Stomach smooth muscle (tissue), 2 donors: ENCODE results near the gene FILIP1.
"Not testable (repeated sequence)": the region's sequence is repeated elsewhere in the genome, so short reads cannot be mapped to it uniquely, and the experiment has no call there.

Source experiments
- H3K27ac ChIP-seq: one replicate; pipeline ENCODE4 v1.7.0; 2013; ENCODE audit warnings: mild to moderate bottlenecking, low read length, inconsistent platforms
- H3K27me3 ChIP-seq, 2 donors: one replicate each; pipeline ENCODE4 v1.7.0; 2013; ENCODE audit warnings: low read length in 2 of 2; ENCODE audit not compliant: insufficient read depth in 2 of 2, control insufficient read depth in 1 of 2
- H3K36me3 ChIP-seq, 2 donors: one replicate each; pipeline ENCODE4 v1.7.0; 2013; ENCODE audit warnings: low read length in 2 of 2; ENCODE audit not compliant: control insufficient read depth in 2 of 2, insufficient read depth in 2 of 2
- H3K4me1 ChIP-seq: one replicate; pipeline ENCODE4 v1.7.0; 2013; ENCODE audit warnings: low read length; ENCODE audit not compliant: control insufficient read depth, insufficient read depth
- H3K4me3 ChIP-seq, 2 donors: one replicate each; pipeline ENCODE4 v1.7.0; 2013; ENCODE audit warnings: low read length in 2 of 2
- H3K9ac ChIP-seq, 2 donors: one replicate each; pipeline ENCODE4 v1.7.0; 2013; ENCODE audit warnings: low read length in 2 of 2, mild to moderate bottlenecking in 1 of 2
- H3K9me3 ChIP-seq, 2 donors: one replicate each; pipeline ENCODE4 v1.7.0; 2013; ENCODE audit warnings: low read length in 2 of 2; ENCODE audit not compliant: control insufficient read depth in 2 of 2
- donor health status: healthy.
- donor health status: Pancreatic carcinoma.

Gene FILIP1

DNA sequence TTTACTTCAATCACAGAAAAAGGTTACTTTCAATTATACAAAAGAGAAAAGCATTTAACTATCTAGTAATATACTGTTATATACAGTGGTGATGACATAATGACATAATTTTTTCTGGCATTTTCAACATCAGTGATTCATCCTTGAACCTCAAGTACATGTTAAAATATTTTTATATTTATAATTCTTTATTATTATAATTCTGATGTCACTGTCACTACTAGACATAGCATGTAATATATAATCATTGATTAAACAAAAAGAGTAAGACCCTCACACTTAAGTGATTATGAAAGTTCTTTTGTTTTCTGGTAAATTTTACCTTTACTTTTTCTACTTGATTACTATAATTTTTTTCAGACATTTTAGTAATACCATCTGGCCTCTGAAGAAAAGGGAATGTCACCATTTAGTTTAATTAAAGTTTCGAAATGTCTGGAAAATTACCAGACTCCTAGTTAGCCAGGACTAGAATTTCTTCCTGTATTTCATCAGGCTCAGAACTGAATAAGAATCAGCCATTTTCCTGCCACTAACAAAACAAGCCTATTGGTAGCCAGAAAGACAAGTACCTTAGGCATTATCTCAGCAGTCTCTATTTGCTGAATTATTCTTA, 71.5 kb downstream of the FILIP1 start:
- Histone ChIP-seq H3K4me3 (no peak overlapping the region), H3K9ac (no peak overlapping the region), H3K27me3 (no peaks in the 10 kb centered on the region), H3K27ac (no peak overlapping the region), H3K36me3 (no peaks in the 10 kb centered on the region), H3K9me3 (no peaks in the 10 kb centered on the region), H3K4me1 (no peaks in the 10 kb centered on the region)

- Histone ChIP-seq H3K36me3 (no peaks in the 10 kb centered on the region), H3K4me1 (no peaks in the 10 kb centered on the region), H3K27me3 (no peaks in the 10 kb centered on the region), H3K27ac (no peak overlapping the region), H3K4me3 (no peak overlapping the region), H3K9me3 (no peaks in the 10 kb centered on the region), H3K9ac (no peak overlapping the region)
Observed at GRCh38 chr6:75421316-75422023, 72.1 kb downstream of the FILIP1 start.

DNA sequence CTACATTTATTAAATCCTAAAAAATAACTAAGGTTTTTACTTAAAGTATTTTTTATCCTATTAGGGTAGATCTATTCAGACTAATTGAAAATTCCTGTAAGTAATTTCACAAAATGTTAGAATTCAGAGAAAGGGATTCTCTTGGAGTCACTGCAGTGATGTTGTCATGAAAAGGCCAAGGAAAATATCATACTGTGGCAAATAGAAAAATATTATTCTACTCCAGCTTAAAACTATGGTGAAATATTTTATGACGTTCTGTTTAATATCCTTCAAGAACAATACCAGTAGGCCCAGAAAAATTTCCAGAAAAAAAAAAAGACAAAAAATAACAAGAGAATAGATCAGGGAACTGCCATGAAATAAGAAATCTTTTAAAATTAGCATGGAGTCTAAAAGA, 73.6 kb downstream of the FILIP1 start:
- Histone ChIP-seq H3K4me3 (no peak overlapping the region), H3K9ac (no peak overlapping the region), H3K4me1 (no peaks in the 10 kb centered on the region), H3K27ac (no peak overlapping the region), H3K36me3 (no peaks in the 10 kb centered on the region), H3K27me3 (no peaks in the 10 kb centered on the region), H3K9me3 (no peaks in the 10 kb centered on the region)

DNA sequence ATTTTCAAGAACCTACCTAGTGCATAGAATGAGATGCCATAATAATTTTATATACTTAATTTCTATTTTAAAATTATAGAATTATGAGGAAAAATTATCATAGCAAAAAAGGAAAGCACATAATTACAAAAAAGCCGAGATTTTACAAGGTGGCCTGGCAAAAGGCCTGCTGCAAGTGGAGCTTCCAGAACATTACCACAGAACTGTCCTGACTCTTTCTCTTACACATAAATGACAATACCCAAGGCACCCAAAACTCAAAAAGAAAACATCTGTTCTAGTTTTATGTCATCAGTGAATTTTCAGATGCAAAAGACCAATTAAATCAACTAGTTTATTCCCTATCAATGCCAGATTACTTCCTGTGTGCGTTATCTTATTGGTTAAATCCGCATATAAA, 74.2 kb downstream of the FILIP1 start:
- no peaks in the 10 kb centered on the region for H3K4me1 ChIP-seq
- H3K27me3 ChIP-seq = no peaks in the 10 kb centered on the region
- peaks cover 0 to 2% of the 10 kb centered on the region in 2 donors for H3K36me3 ChIP-seq
- H3K27ac ChIP-seq = no peak overlapping the region
- no peak overlapping the region for H3K4me3 ChIP-seq
- no peak overlapping the region for H3K9ac ChIP-seq
- no peaks in the 10 kb centered on the region for H3K9me3 ChIP-seq

GRCh38 chr6:75418233-75418632, 75.4 kb downstream of the FILIP1 start:
- Histone ChIP-seq H3K27ac (no peak overlapping the region), H3K9me3 (no peaks in the 10 kb centered on the region), H3K36me3 (peaks cover 0 to 3% of the 10 kb centered on the region in 2 donors), H3K27me3 (no peaks in the 10 kb centered on the region), H3K4me1 (no peaks in the 10 kb centered on the region), H3K4me3 (no peak overlapping the region), H3K9ac (no peak overlapping the region)

DNA sequence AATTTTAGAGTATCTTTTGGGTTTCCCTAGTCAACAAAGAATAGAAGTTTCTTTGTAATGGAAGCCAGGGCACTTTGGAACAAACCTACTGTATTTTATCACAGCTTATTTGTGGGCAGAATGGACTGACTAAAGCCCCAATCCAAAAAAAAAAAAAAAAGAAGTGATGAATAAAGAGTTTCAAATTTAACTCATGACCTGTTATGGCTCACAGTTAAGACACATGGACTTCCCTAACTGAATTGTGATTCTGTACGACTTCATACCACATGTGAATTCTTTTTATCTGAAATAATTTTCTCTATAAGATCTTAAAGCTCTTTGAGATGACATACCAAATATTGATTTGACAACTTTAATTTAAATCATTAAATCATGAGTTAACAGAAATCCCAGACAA, 77.2 kb downstream of the FILIP1 start:
- H3K36me3 ChIP-seq = peaks cover 0 to 6% of the 10 kb centered on the region in 2 donors
- no peaks in the 10 kb centered on the region for H3K27me3 ChIP-seq
- H3K4me3 ChIP-seq = no peak overlapping the region
- H3K9ac ChIP-seq = no peak overlapping the region
- H3K4me1 ChIP-seq = no peaks in the 10 kb centered on the region
- H3K27ac ChIP-seq = no peak overlapping the region
- H3K9me3 ChIP-seq = no peaks in the 10 kb centered on the region

GRCh38 chr6:75415804-75416203, 77.8 kb downstream of the FILIP1 start:
- Histone ChIP-seq H3K4me1 (no peaks in the 10 kb centered on the region), H3K9me3 (no peaks in the 10 kb centered on the region), H3K27me3 (no peaks in the 10 kb centered on the region), H3K4me3 (no peak overlapping the region), H3K36me3 (peaks cover 0 to 6% of the 10 kb centered on the region in 2 donors), H3K9ac (no peak overlapping the region), H3K27ac (no peak overlapping the region)

GRCh38 chr6:75414445-75415021, 79.1 kb downstream of the FILIP1 start:
- Histone ChIP-seq H3K36me3 (peaks cover 0 to 6% of the 10 kb centered on the region in 2 donors), H3K4me1 (no peaks in the 10 kb centered on the region), H3K9me3 (no peaks in the 10 kb centered on the region), H3K27ac (no peak overlapping the region), H3K4me3 (no peak overlapping the region), H3K9ac (no peak overlapping the region), H3K27me3 (no peaks in the 10 kb centered on the region)

DNA sequence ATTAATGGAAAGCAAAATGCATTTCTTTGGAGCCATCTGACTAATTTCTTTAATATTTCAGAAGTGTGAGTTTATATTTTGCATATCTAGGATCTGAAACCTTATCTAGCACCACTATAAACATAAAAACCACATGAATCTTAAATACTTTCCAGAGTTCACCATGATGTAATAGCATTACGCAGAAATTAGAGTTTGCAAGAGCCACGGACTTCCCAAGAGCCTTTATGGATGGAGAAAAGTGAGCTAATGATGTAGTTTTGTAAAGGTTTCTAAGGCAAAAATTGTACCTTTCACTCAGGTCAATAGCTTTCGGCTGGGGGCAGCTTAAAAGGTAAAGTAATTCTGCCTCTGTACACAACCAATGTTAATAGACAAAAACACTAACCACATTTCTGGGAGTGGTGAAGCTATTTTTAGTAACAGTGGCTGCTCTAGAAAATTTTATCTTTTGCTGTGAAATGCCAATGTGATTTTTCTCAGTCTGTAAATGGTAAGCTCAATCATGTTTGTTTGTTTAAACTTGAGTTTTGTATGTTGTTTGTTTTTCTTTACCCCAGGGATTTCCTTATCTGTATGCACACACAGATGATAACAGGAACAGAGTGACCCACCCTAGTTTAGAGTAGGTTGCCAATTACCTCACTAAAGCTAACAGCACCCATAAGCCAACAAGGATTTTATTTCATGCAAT, 80.5 kb downstream of the FILIP1 start:
- Histone ChIP-seq H3K9ac (no peak overlapping the region), H3K36me3 (peaks cover 0 to 6% of the 10 kb centered on the region in 2 donors), H3K4me1 (no peaks in the 10 kb centered on the region), H3K4me3 (no peak overlapping the region), H3K9me3 (no peaks in the 10 kb centered on the region), H3K27ac (no peak overlapping the region), H3K27me3 (no peaks in the 10 kb centered on the region)

DNA sequence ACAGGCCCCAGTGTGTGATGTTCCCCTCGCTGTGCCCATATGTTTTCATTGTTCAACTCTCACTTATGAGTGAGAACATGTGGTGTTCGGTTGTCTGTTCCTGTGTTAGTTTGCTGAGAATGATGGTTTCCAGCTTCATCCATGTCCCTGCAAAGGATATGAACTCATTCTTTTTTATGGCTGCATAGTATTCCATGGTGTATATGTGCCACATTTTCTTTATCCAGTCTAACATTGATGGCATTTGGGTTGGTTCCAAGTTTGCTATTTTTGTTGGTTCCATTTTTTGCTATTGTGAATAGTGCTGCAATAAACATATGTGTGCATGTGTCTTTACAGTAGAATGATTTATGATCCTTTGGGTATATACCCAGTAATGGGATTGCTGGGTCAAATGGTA, 83.0 kb downstream of the FILIP1 start:
- not testable (repeated sequence) for H3K9me3 ChIP-seq, H3K4me3 ChIP-seq, H3K36me3 ChIP-seq, H3K4me1 ChIP-seq, H3K27me3 ChIP-seq, H3K27ac ChIP-seq, H3K9ac ChIP-seq
